Measurements from ENCODE around the gene EHF. TPM values are rescaled to one million over a fixed set of nuclear protein-coding genes. Genes with fewer than 3 reads are reported as not detected.
"Not testable (repeated sequence)": the region's sequence is repeated elsewhere in the genome, so short reads cannot be mapped to it uniquely, and the experiment has no call there.

EHF gene
- total RNA-seq, 3 donors from 2014 or later = 0.16 to 0.40 (median 0.37) TPM

DNA sequence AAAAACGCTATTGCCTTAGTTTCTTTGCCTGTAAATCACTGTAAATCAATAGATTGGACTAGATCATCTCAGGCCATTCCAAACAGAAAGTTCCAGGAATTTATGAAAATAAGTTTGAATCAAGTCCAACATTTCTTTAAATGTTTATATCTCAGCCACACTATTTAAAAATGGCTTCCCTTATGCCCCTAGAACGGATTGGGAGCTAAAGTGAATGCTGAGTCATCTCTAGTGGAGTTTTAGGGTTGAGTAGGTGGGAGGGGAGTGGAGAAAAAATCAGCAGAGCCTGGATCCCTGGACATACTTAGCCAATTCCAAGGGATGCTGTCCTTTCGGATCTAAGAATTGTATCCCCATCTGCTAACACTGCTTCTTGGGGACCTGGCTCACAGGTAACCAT is 48.6 kb downstream of the EHF start:
- no peaks in the 10 kb centered on the region for H3K9me3 Mint-ChIP-seq
- H3K4me1 Mint-ChIP-seq (ENCODE audit: low read depth) = no peaks in the 10 kb centered on the region
- ATAC-seq (no peak), DNase-seq (no peak)
- no peak overlapping the region for H3K4me3 Mint-ChIP-seq
- H3K36me3 Mint-ChIP-seq (ENCODE audit: insufficient read depth) = no peaks in the 10 kb centered on the region
- H3K27me3 Mint-ChIP-seq (ENCODE audit: low read depth) = peaks cover 22% of the 10 kb centered on the region

DNA sequence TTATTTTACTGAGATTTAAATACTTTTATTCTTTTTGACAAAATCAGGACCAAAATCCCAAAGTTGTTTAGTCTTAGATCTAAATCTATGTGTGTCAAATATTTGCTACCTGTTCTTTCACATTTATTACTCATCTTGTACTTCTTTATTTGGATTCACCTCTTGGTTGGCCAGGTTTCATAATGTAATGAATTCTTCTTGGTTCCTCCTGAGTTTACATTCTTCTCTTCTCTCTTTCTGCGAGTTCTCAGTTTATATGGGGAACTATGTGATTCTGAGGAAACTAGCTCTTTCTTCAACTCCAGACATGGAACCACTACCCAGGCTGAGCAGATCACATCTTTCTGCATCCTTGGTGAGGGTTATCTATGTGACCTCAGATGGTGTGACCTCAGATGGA is 50.2 kb downstream of the EHF start:
- Mint-ChIP-seq H3K4me3 (no peak overlapping the region), H3K36me3 (ENCODE audit: insufficient read depth) (no peaks in the 10 kb centered on the region), H3K27me3 (ENCODE audit: low read depth) (peaks cover 25% of the 10 kb centered on the region), H3K9me3 (no peaks in the 10 kb centered on the region), H3K4me1 (ENCODE audit: low read depth) (no peaks in the 10 kb centered on the region)
- ATAC-seq (no peak), DNase-seq (no peak)

DNA sequence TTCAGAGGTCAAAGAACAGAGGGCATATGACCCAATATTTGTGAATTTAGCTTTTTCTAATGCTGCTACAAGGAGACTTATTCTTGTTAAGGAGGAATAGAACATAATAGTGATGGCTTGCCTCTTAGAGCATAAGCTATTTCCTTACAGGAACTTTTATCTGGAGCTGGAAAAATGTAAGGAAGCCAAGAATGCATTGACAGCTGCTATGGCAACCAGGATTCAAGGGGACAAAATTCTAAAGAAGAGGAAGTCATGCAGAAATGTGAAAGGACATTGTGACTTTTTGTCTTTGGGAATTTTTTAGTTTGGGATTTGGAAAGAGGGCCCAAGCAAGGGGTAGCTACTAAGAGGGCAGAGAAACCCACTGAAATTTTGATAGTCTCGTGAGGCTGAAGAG is 51.1 kb downstream of the EHF start:
- no peak overlapping the region for H3K4me3 Mint-ChIP-seq
- H3K36me3 Mint-ChIP-seq (ENCODE audit: insufficient read depth) = no peaks in the 10 kb centered on the region
- H3K9me3 Mint-ChIP-seq = no peaks in the 10 kb centered on the region
- no peaks in the 10 kb centered on the region for H3K4me1 Mint-ChIP-seq (ENCODE audit: low read depth)
- no peak for ATAC-seq
- H3K27me3 Mint-ChIP-seq (ENCODE audit: low read depth) = peaks cover 22% of the 10 kb centered on the region
- no peak for DNase-seq

DNA sequence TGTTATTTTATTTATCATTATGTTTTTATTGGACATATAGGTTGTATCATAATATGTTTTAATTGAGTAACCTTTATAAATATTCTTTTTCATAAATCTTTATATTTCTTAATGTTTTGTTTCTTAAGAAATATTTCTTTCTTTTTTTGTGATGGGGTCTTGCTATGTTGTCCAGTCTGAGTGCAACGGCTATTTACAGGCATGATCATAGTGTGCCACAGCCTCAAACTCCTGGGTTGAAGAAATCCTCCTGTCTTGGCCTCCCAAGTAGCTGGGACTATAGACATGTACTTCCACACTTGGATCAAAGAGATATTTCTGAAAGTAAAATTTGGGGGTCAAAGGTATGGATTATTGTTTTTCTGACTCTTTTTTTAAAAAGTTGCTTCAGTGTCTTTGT is 53.1 kb downstream of the EHF start:
- no peak overlapping the region for H3K4me3 Mint-ChIP-seq
- H3K4me1 Mint-ChIP-seq (ENCODE audit: low read depth) = no peaks in the 10 kb centered on the region

DNA sequence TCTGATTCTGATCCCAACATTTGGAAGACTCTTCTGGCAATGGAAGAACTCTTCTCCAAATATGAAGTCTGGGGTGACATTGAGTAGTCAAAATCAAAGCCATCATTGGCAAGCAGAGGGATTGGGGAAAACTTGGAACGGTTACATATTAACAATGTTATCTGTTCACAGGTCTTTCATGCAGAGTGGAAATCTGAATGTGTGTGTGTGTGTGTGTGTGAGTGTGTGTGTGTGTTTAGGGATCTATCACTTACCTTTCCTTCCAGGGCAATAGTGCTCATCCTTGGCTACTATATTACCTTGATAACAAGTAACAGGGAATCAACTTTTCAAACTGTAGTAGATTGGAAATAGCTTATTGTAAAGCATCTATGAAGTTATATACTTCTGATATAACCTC is 55.3 kb downstream of the EHF start:
- H3K36me3 Mint-ChIP-seq (ENCODE audit: insufficient read depth) = no peaks in the 10 kb centered on the region
- ATAC-seq (no peak), DNase-seq (no peak)
- H3K27me3 Mint-ChIP-seq (ENCODE audit: low read depth) = peaks cover 8% of the 10 kb centered on the region
- no peaks in the 10 kb centered on the region for H3K4me1 Mint-ChIP-seq (ENCODE audit: low read depth)
- H3K4me3 Mint-ChIP-seq = no peak overlapping the region
- no peaks in the 10 kb centered on the region for H3K9me3 Mint-ChIP-seq

More for the DNA sequence above, 53.1 kb downstream of the EHF start:
- Mint-ChIP-seq H3K9me3 (no peaks in the 10 kb centered on the region), H3K36me3 (ENCODE audit: insufficient read depth) (no peaks in the 10 kb centered on the region), H3K27me3 (ENCODE audit: low read depth) (peaks cover 10% of the 10 kb centered on the region)
- ATAC-seq = no peak
- no peak for DNase-seq

DNA sequence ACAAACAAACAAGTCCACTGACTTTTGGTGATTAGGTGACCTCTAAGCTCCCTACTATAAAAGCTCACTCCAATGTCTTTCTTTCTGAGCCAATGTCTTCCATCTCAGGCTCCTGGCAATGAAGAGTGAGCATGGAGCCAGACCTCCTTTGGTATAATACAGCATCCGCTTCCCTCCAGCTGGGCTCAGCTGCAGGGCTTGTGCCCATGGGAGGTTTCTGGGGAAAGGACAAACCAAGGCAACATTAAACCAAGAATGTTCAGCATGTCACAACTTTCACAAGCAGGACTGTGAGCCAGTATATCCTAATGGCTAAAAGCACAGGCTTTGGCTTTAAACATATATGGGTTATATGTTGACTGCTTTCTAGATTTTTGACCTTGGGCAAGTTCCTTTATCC is 58.8 kb downstream of the EHF start:
- no peaks in the 10 kb centered on the region for H3K36me3 Mint-ChIP-seq (ENCODE audit: insufficient read depth)
- peaks cover 4% of the 10 kb centered on the region for H3K27me3 Mint-ChIP-seq (ENCODE audit: low read depth)
- DNase-seq (no peak), ATAC-seq (no peak)
- no peak overlapping the region for H3K4me3 Mint-ChIP-seq
- no peaks in the 10 kb centered on the region for H3K4me1 Mint-ChIP-seq (ENCODE audit: low read depth)
- no peaks in the 10 kb centered on the region for H3K9me3 Mint-ChIP-seq

DNA sequence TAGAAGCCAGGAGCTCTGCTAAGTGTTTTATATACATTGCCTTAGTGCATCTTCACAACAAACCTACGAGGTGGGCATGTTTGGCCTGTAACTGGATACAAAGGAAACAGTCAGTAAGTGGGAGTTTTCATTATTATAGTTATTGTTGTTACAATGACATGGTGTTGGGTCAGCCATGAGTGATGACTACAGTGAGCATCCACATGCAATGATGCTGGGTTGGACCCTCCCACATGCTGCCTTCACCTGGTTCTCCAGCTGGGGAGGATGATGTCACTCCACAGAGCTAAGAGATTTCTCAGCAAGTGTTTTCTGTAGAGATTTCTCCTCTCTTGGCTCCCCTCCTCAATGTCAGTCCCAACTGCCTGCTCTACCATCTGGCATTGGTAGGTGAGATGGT is 59.3 kb downstream of the EHF start:
- Mint-ChIP-seq H3K4me3 (no peak overlapping the region), H3K4me1 (ENCODE audit: low read depth) (no peaks in the 10 kb centered on the region), H3K9me3 (no peaks in the 10 kb centered on the region), H3K27me3 (ENCODE audit: low read depth) (peaks cover 4% of the 10 kb centered on the region), H3K36me3 (ENCODE audit: insufficient read depth) (no peaks in the 10 kb centered on the region)
- no peak for DNase-seq
- no peak for ATAC-seq

DNA sequence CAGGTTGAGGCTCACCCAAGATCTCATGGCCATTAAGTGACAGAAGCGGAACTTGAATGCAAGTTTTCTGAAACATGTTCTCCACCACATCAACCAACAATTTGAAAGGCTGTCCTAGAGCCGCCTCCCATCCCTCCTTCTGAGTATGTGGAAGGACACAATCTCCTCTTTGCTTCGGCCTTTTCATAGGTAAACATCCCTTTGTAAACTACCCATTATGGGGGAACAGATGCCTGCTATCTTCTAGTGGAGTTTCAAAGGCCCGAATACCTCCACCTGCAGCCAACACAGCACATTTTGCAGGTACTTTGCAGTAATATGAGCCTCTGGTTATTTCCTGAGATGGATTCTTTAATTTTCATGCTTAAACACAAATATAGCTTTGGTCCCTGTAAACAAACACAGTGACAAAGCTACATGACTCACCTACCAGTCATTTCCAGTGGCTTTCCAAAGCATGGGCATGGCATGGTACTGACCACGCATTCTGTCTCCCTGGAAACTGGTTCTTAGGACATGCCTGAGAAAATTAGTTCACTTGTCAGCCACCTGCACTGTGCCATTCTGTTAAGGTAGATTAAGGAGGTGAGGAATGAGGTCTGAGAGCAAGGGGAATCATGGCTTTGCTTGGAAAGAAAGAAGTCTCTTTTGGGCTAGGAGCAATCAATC is 60.2 kb downstream of the EHF start:
- no peaks in the 10 kb centered on the region for H3K9me3 Mint-ChIP-seq
- no peaks in the 10 kb centered on the region for H3K4me1 Mint-ChIP-seq (ENCODE audit: low read depth)
- ATAC-seq (no peak), DNase-seq (no peak)
- no peak overlapping the region for H3K4me3 Mint-ChIP-seq
- H3K27me3 Mint-ChIP-seq (ENCODE audit: low read depth) = peaks cover 2% of the 10 kb centered on the region
- H3K36me3 Mint-ChIP-seq (ENCODE audit: insufficient read depth) = no peaks in the 10 kb centered on the region

DNA sequence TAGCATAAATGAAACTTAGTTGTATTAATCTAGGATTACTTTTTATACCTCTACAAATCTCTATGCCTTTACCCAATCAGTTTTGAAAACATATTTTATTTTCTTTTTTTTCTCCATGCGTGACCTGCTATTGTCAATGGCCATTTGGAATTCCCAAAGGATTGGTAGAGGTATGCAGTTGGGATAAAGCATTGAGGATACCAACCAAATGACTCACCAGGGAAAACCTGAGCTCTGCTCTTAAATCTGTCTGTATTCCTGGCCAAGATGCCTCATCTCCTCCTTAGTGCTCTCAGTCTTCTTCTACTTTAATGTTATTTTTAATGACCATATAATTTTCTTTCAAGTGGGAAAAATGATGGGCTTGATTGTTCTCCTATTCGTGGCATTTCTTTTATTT is 61.9 kb downstream of the EHF start:
- no peaks in the 10 kb centered on the region for H3K9me3 Mint-ChIP-seq
- H3K4me3 Mint-ChIP-seq = no peak overlapping the region
- DNase-seq (no peak), ATAC-seq (no peak)
- no peaks in the 10 kb centered on the region for H3K36me3 Mint-ChIP-seq (ENCODE audit: insufficient read depth)
- no peaks in the 10 kb centered on the region for H3K27me3 Mint-ChIP-seq (ENCODE audit: low read depth)
- H3K4me1 Mint-ChIP-seq (ENCODE audit: low read depth) = no peaks in the 10 kb centered on the region

DNA sequence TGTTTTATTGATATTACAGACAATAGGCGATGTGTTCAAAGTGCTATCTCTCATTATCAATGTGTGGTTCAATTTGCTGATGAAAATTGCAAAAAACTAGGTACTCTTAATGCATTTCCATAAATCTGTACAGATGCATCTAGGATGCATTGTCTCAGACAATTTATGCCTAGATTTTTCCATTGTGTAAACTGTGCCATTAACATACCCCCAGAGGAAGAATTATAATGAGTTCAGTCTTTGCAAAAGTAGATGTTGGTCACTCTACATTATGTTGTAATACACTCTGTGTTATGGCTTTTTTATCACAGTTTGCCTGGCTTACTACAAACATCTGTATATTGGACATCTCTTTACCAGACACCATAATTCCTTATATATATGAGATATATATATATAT is 62.5 kb downstream of the EHF start:
- Mint-ChIP-seq H3K36me3 (ENCODE audit: insufficient read depth) (no peaks in the 10 kb centered on the region), H3K4me3 (no peak overlapping the region), H3K4me1 (ENCODE audit: low read depth) (no peaks in the 10 kb centered on the region), H3K9me3 (no peaks in the 10 kb centered on the region), H3K27me3 (ENCODE audit: low read depth) (no peaks in the 10 kb centered on the region)
- no peak for DNase-seq
- no peak for ATAC-seq

DNA sequence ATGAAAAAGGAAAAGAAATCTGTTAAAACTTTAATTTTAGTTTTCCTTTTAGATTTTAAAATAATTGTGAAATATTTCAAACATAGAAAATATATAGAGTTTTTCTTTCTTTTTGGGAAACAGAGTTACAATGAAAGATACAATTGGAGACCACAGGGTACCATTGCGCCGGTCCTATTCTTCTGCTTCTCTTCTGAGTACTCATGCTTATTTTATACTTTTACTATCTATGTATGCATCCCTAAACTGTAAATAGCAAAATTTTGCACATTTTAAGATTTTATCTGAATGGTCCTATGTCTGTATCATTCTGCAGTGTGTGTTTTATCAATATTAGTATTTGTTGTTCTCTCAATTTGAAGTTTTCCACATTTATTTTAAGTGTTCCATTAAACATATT is 65.0 kb downstream of the EHF start:
- H3K27me3 Mint-ChIP-seq (ENCODE audit: low read depth) = no peaks in the 10 kb centered on the region
- H3K36me3 Mint-ChIP-seq (ENCODE audit: insufficient read depth) = no peaks in the 10 kb centered on the region
- ATAC-seq (no peak), DNase-seq (no peak)
- H3K4me1 Mint-ChIP-seq (ENCODE audit: low read depth) = no peaks in the 10 kb centered on the region
- no peaks in the 10 kb centered on the region for H3K9me3 Mint-ChIP-seq
- no peak overlapping the region for H3K4me3 Mint-ChIP-seq

DNA sequence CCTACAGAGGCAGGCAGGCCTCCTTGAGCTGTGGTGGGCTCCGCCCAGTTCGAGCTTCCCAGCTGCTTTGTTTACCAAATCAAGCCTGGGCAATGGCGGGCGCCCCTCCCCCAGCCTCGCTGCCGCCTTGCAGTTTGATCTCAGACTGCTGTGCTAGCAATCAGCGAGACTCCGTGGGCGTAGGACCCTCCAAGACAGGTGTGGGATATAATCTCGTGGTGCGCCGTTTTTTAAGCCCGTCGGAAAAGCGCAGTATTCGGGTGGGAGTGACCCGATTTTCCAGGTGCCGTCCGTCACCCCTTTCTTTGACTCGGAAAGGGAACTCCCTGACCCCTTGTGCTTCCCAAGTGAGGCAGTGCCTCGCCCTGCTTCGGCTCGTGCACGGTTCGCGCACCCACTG is 71.4 kb downstream of the EHF start:
- H3K4me1 Mint-ChIP-seq (ENCODE audit: low read depth); DNase-seq; H3K36me3 Mint-ChIP-seq (ENCODE audit: insufficient read depth); ATAC-seq; H3K4me3 Mint-ChIP-seq; H3K27me3 Mint-ChIP-seq (ENCODE audit: low read depth); H3K9me3 Mint-ChIP-seq: not testable (repeated sequence)

DNA sequence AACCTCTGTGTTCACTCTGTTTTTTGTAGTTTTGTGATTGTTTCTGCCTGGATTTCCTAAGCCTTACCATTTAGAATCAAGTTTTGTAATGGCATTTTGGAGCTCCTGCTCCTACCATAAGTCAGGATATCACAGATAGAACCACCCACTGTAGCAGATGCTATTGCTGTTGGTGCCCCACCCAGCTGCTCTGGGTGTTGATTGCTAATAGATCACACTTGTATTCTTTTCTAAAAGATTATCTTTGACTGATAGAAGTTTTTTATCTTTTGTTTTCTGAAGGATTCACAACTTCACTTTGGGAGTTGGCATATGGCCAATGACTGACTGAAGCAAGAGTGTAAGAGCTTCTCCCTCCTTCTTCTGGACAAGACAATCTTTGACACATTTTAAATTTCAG is 76.0 kb downstream of the EHF start:
- Mint-ChIP-seq H3K4me1 (ENCODE audit: low read depth) (no peaks in the 10 kb centered on the region), H3K4me3 (no peak overlapping the region), H3K27me3 (ENCODE audit: low read depth) (peaks cover 13% of the 10 kb centered on the region), H3K36me3 (ENCODE audit: insufficient read depth) (no peaks in the 10 kb centered on the region), H3K9me3 (peaks cover 9% of the 10 kb centered on the region)
- DNase-seq (no peak), ATAC-seq (no peak)

DNA sequence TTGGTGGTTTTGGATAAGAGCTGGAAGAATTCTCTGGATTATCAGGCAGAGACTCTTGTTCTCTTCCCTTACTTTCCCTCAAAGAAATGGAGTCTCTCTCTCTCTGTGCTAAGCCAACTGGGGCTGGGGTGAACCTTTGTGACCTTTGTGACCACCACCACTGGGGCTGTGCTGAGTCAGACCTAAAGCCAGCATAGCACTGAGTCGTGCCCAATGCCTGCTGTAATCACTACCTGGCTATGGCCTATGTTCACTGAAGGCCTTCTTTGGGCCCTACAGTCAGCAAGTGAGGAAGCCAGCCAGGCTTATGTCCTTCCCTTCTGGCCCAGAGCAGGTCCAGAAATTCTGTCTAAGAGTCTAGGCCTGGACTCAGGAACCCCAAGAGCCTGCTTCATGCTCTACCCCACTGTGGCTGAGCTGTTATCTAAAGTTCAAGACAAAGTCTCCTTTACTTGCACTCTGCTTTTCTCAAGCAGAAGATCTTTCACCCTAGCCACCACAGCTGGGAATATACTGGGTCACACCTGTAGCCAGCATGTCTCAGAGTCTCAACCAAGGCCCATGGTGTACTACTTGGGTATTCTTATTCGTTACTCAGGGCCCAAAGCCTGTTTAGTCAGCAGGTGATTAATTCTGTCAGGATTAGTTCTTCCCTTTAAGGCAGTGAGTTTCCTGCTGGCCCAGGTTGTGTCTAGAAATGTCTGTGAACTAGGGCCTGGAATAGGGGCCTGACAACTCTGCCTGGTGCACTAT is 86.0 kb downstream of the EHF start:
- DNase-seq = no peak
- no peaks in the 10 kb centered on the region for H3K36me3 Mint-ChIP-seq (ENCODE audit: insufficient read depth)
- peaks cover 6% of the 10 kb centered on the region for H3K9me3 Mint-ChIP-seq
- peaks cover 4% of the 10 kb centered on the region for H3K27me3 Mint-ChIP-seq (ENCODE audit: low read depth)
- H3K4me1 Mint-ChIP-seq (ENCODE audit: low read depth) = no peaks in the 10 kb centered on the region
- ATAC-seq = no peak
- no peak overlapping the region for H3K4me3 Mint-ChIP-seq

DNA sequence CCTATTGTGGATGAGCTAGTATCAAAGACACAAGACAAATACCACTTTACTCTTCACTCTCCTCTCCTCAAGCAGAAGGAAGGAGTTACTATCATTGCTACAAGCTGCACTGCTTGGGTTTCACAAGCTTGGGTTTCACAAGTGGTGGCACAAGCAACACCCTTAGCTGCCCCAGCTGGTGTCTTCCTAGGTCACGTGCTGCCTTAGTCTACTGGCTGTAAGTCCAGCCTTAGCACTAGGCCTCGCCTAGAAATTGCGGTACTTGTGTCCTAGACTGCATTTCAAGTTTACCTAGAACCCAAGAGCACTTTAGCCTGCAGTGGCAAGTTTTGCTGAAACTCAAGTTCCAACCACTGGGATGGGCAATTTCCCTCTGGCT is 86.6 kb downstream of the EHF start:
- H3K4me3 Mint-ChIP-seq = no peak overlapping the region
- H3K36me3 Mint-ChIP-seq (ENCODE audit: insufficient read depth) = no peaks in the 10 kb centered on the region
- DNase-seq (no peak), ATAC-seq (no peak)
- H3K4me1 Mint-ChIP-seq (ENCODE audit: low read depth) = no peaks in the 10 kb centered on the region
- H3K9me3 Mint-ChIP-seq = peaks cover 12% of the 10 kb centered on the region
- peaks cover 4% of the 10 kb centered on the region for H3K27me3 Mint-ChIP-seq (ENCODE audit: low read depth)
